Aorta (tissue), 5 donors: Measurements from ENCODE around the gene SRR. TPM values are rescaled to one million over a fixed set of nuclear protein-coding genes. Genes with fewer than 3 reads are reported as not detected.
A peak's percentile ranks its signal among the peaks of the same experiment; 100 is the strongest.

Experiments used
- ATAC-seq: fragments of 200-7000 bp; cut with Tn5 transposase; one replicate; pipeline ENCODE4 v1.9.1; 2022; ENCODE audit warnings: moderate library complexity; ENCODE audit not compliant: low FRiP score
- DNase-seq, 2 donors: peaks; one replicate each; pipeline ENCODE4 v3.0.0-alpha.2; 2020
- H3K27ac ChIP-seq, 2 donors: one replicate each; pipeline ENCODE4 v1.5.1; 2013; ENCODE audit warnings: low read length in 2 of 2, mild to moderate bottlenecking in 2 of 2, moderate library complexity in 2 of 2, control low read depth in 1 of 2, inconsistent platforms in 1 of 2, low read depth in 1 of 2
- H3K27me3 ChIP-seq, 2 donors: one replicate each; pipeline ENCODE4 v1.6.1; 2013; ENCODE audit warnings: control low read depth in 1 of 2, low read length in 1 of 2, mild to moderate bottlenecking in 1 of 2, moderate library complexity in 1 of 2; ENCODE audit not compliant: insufficient read depth in 2 of 2, control insufficient read depth in 1 of 2
- H3K36me3 ChIP-seq, 2 donors: one replicate each; pipeline ENCODE4 v1.6.1; 2013; ENCODE audit warnings: control low read depth in 1 of 2, low read length in 1 of 2, mild to moderate bottlenecking in 1 of 2; ENCODE audit not compliant: insufficient read depth in 2 of 2, control insufficient read depth in 1 of 2
- H3K4me1 ChIP-seq, 2 donors: one replicate each; pipeline ENCODE4 v1.6.1; 2013; ENCODE audit warnings: low read length in 2 of 2, control low read depth in 1 of 2, mild to moderate bottlenecking in 1 of 2, moderate library complexity in 1 of 2; ENCODE audit not compliant: insufficient read depth in 2 of 2, control insufficient read depth in 1 of 2
- H3K4me3 ChIP-seq, 2 donors: one replicate each; pipeline ENCODE4 v1.5.1; 2013; ENCODE audit warnings: low read length in 2 of 2, control low read depth in 1 of 2, mild to moderate bottlenecking in 1 of 2
- H3K9me3 ChIP-seq: one replicate; pipeline ENCODE4 v1.6.1; 2013; ENCODE audit warnings: mild to moderate bottlenecking, low read length; ENCODE audit not compliant: control insufficient read depth
- WGBS, 2 donors: extraction: QIAGEN DNeasy Blood & Tissue Kit; methylation state at CpG; one replicate each; pipeline ENCODE4 v1.1.7; 2013; 5-methylcytosine and 5-hydroxymethylcytosine counted together
- intact Hi-C, 2 donors: fragments of 100-400 bp; cut with DNase I; formaldehyde crosslinking; loops; one replicate each; pipeline versions ENCODE4 v1.14.2 to v1.15.0; 2022
- polyA plus RNA-seq, 2 donors: library from polyadenylated mRNA; stranded (reverse); fragments of 200-250 nt; gene quantifications; one replicate each; pipeline ENCODE4 v1.2.3, GENCODE V29; 2013
- total RNA-seq, 2 donors: library from RNA; stranded (reverse); fragmentation: NEBNext Ultra II Directional; extraction: Animal tissue kit (Norgen Biotek cat#: 25700); gene quantifications; one replicate each; pipeline ENCODE4 v1.2.1, GENCODE V29; 2021
- donor health status: healthy with polysubstance abuse.
- donor health status: Bipolar disorder and iron deficiency.
- donor health status: DM: no; HTN: no; CAD: no.
- donor health status: DM: no; HTN: no; CAD: no.
- donor health status: DM: yes; HTN: yes; CAD: no.

The SRR gene
- total and polyA plus RNA-seq, 4 donors: 4.5 to 9.5 (median 6.5) TPM

- no peaks in the 10 kb centered on the region for H3K27me3 ChIP-seq
- no peak for DNase-seq
- WGBS, 2 donors: 65 to 71% methylated on average over 11 of the region's 11 CpGs
- no peaks in the 10 kb centered on the region for H3K4me1 ChIP-seq
- peaks cover 0 to 3% of the 10 kb centered on the region in 2 donors for H3K36me3 ChIP-seq
- H3K27ac ChIP-seq: no peak overlapping the region
- H3K9me3 ChIP-seq: no peaks in the 10 kb centered on the region
- ATAC-seq: no peak
- H3K4me3 ChIP-seq: no peak overlapping the region
- intact Hi-C loops: no loop called here
These were observed 44.3 kb downstream of the SRR start for GRCh38 chr17:2347805-2348685.

GRCh38 chr17:2351269-2351668, 47.5 kb downstream of the SRR start:
- H3K27me3 ChIP-seq: no peaks in the 10 kb centered on the region
- H3K27ac ChIP-seq: no peak overlapping the region
- no peaks in the 10 kb centered on the region for H3K4me1 ChIP-seq
- ATAC-seq (no peak), DNase-seq (peak in 1 of 2 donors; percentile 32)
- 91 to 94% methylated on average over 6 of the region's 6 CpGs for WGBS, 2 donors
- no peaks in the 10 kb centered on the region for H3K36me3 ChIP-seq
- H3K9me3 ChIP-seq: no peaks in the 10 kb centered on the region
- intact Hi-C loops: loop anchor here in 1 of 2 donors (5.0 kb wide), 1 partner anchor 294 kb away; the partner anchor contains the start of gene HIC1
- H3K4me3 ChIP-seq: no peak overlapping the region

GRCh38 chr17:2354311-2354710, 50.6 kb downstream of the SRR start:
- Histone ChIP-seq H3K9me3 (no peaks in the 10 kb centered on the region), H3K36me3 (no peaks in the 10 kb centered on the region), H3K4me1 (no peaks in the 10 kb centered on the region), H3K4me3 (no peak overlapping the region), H3K27me3 (no peaks in the 10 kb centered on the region), H3K27ac (no peak overlapping the region)
- ATAC-seq (no peak), DNase-seq (no peak)
- WGBS, 2 donors: 84 to 94% methylated on average over 8 of the region's 8 CpGs
- intact Hi-C loops: loop anchor here in 1 of 2 donors (5.0 kb wide), 1 partner anchor 297 kb away; the partner anchor contains the start of gene HIC1

GRCh38 chr17:2357237-2357636, 53.5 kb downstream of the SRR start:
- ATAC-seq: no peak
- Histone ChIP-seq H3K27me3 (no peaks in the 10 kb centered on the region), H3K9me3 (no peaks in the 10 kb centered on the region), H3K4me1 (no peaks in the 10 kb centered on the region), H3K27ac (no peak overlapping the region), H3K36me3 (no peaks in the 10 kb centered on the region), H3K4me3 (no peak overlapping the region)
- 93 to 98% methylated on average over 4 of the region's 4 CpGs for WGBS, 2 donors
- DNase-seq: no peak
- intact Hi-C loops: no loop called here

GRCh38 chr17:2357931-2358434, 54.2 kb downstream of the SRR start:
- Histone ChIP-seq H3K36me3 (no peaks in the 10 kb centered on the region), H3K27me3 (no peaks in the 10 kb centered on the region), H3K4me3 (no peak overlapping the region), H3K27ac (no peak overlapping the region), H3K9me3 (no peaks in the 10 kb centered on the region), H3K4me1 (no peaks in the 10 kb centered on the region)
- 88 to 91% methylated on average over 10 of the region's 10 CpGs for WGBS, 2 donors
- no peak for DNase-seq
- ATAC-seq: no peak
- intact Hi-C loops: no loop called here

- 85 to 87% methylated on average over 21 of the region's 21 CpGs for WGBS, 2 donors
- intact Hi-C loops: no loop called here
- ATAC-seq: no peak
These were observed 57.4 kb downstream of the SRR start for GRCh38 chr17:2361010-2361760.

GRCh38 chr17:2362016-2362415, 58.3 kb downstream of the SRR start:
- no peak overlapping the region for H3K4me3 ChIP-seq
- no peak overlapping the region for H3K27ac ChIP-seq
- ATAC-seq (no peak), DNase-seq (no peak)
- 96% methylated on average over 20 of the region's 20 CpGs for WGBS, 2 donors
- H3K27me3 ChIP-seq: no peaks in the 10 kb centered on the region
- intact Hi-C loops: no loop called here
- H3K9me3 ChIP-seq: no peaks in the 10 kb centered on the region
- no peaks in the 10 kb centered on the region for H3K4me1 ChIP-seq
- H3K36me3 ChIP-seq: peaks cover 0 to 4% of the 10 kb centered on the region in 2 donors

More at GRCh38 chr17:2361010-2361760, 57.4 kb downstream of the SRR start:
- Histone ChIP-seq H3K36me3 (peaks cover 0 to 4% of the 10 kb centered on the region in 2 donors), H3K27me3 (no peaks in the 10 kb centered on the region), H3K4me3 (no peak overlapping the region), H3K27ac (no peak overlapping the region), H3K4me1 (no peaks in the 10 kb centered on the region), H3K9me3 (no peaks in the 10 kb centered on the region)
- DNase-seq: no peak

GRCh38 chr17:2362416-2362815, 58.7 kb downstream of the SRR start:
- no peak for ATAC-seq

More at GRCh38 chr17:2362416-2362815, 58.7 kb downstream of the SRR start:
- Histone ChIP-seq H3K36me3 (peaks cover 0 to 4% of the 10 kb centered on the region in 2 donors), H3K27me3 (no peaks in the 10 kb centered on the region), H3K4me1 (no peaks in the 10 kb centered on the region), H3K27ac (no peak overlapping the region), H3K4me3 (no peak overlapping the region), H3K9me3 (no peaks in the 10 kb centered on the region)
- WGBS, 2 donors: 95 to 96% methylated on average over 19 of the region's 19 CpGs
- intact Hi-C loops: no loop called here
- no peak for DNase-seq
